Thyroid gland (tissue), 4 donors: ENCODE measurements around the gene RB1.

ENCODE experiments used
- POLR2A ChIP-seq, 2 donors: fragments of 450-650 bp; IDR thresholded peaks; one replicate each; pipeline ENCODE4 v1.6.1; 2017; ENCODE audit warnings: antibody characterized with exemption in 2 of 2, mild to moderate bottlenecking in 2 of 2, moderate library complexity in 1 of 2
- TF ChIP-seq, protein P1 (sequence below), 6 experiments: fragments of 200-600 bp in 3 of 6; fragments of 450-650 bp in 3 of 6; sonication (generic) in 3 of 6; IDR thresholded peaks; one replicate each; pipeline ENCODE4 v1.5.1; 2016 to 2019; ENCODE audit warnings: antibody characterized with exemption in 6 of 6, mild to moderate bottlenecking in 2 of 6, inconsistent platforms in 1 of 6, moderate library complexity in 1 of 6

DNA sequence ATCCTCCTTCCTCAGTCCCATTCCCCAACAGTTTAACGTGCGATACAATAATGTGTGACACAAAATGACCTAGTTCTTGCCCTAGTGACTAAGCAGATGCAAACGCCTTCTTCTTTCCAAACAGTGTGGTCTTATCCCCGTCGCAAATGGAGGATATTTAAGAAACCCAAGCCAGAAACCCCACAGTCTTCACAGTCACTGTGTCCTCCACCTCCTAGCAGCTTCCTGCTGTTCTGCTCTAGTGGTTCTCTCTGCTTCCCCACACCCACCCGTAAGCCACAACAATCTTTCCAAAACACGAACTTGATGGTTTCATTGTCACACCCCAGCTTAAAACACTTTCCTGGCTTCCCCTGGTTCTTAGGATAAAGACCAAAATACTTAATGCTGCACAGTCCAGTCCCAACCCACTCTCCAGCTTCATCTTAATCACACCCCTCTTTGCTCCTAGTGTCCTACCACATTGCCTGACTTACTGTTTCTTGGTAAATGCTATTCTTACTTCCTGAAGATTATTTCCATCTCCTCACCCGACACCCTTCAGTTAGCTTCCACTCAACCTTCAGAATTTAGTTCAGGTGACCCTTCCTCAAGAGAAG lies 38.2 kb upstream of the RB1 start:
- TF ChIP-seq, protein P1, sequence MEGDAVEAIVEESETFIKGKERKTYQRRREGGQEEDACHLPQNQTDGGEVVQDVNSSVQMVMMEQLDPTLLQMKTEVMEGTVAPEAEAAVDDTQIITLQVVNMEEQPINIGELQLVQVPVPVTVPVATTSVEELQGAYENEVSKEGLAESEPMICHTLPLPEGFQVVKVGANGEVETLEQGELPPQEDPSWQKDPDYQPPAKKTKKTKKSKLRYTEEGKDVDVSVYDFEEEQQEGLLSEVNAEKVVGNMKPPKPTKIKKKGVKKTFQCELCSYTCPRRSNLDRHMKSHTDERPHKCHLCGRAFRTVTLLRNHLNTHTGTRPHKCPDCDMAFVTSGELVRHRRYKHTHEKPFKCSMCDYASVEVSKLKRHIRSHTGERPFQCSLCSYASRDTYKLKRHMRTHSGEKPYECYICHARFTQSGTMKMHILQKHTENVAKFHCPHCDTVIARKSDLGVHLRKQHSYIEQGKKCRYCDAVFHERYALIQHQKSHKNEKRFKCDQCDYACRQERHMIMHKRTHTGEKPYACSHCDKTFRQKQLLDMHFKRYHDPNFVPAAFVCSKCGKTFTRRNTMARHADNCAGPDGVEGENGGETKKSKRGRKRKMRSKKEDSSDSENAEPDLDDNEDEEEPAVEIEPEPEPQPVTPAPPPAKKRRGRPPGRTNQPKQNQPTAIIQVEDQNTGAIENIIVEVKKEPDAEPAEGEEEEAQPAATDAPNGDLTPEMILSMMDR (IDR thresholded peaks at IDR 0.05), result no peak
- no peak for TF ChIP-seq POLR2A (IDR thresholded peaks at IDR 0.05)
